Adrenal gland (tissue), 12 donors: Measurements from ENCODE around the gene GATA1. TPM values are rescaled to one million over a fixed set of nuclear protein-coding genes. Genes with fewer than 3 reads are reported as not detected.

Source experiments
- DNase-seq, 7 donors: peaks; one replicate each; pipeline ENCODE4 v3.0.0-alpha.2; 2019 to 2020
- H3K27ac ChIP-seq, 5 donors: fragments of 200-600 bp; sonication (generic) in 4 of 5; 1 replicate in 3 of 5; 2 replicates in 2 of 5; pipeline versions ENCODE4 v1.5.1 to v1.8.0; 2016 to 2020; ENCODE audit warnings: mild to moderate bottlenecking in 1 of 5
- H3K27me3 ChIP-seq: fragments of 200-600 bp; 2 replicates; pipeline ENCODE4 v1.8.0; 2021
- H3K36me3 ChIP-seq, 2 donors: fragments of 200-600 bp; replicated peaks in 1 of 2; 1 replicate in 1 of 2; 2 replicates in 1 of 2; pipeline versions ENCODE4 v1.5.1 to v1.8.0; 2018 to 2022
- H3K4me1 ChIP-seq, 2 donors: fragments of 200-600 bp; replicated peaks in 1 of 2; 1 replicate in 1 of 2; 2 replicates in 1 of 2; pipeline versions ENCODE4 v1.5.1 to v1.8.0; 2018 to 2021
- H3K4me3 ChIP-seq, 4 donors: fragments of 200-600 bp; sonication (generic) in 3 of 4; one replicate each; pipeline ENCODE4 v1.5.1; 2016 to 2018
- H3K9me3 ChIP-seq, 3 donors: fragments of 200-600 bp; sonication (generic) in 1 of 3; replicated peaks in 1 of 3; 1 replicate in 2 of 3; 2 replicates in 1 of 3; pipeline versions ENCODE4 v1.5.1 to v1.8.0; 2016 to 2021
- POLR2A ChIP-seq, 2 donors: fragments of 450-650 bp; IDR thresholded peaks; one replicate each; pipeline ENCODE4 v1.6.1; 2017; ENCODE audit warnings: antibody characterized with exemption in 2 of 2, mild to moderate bottlenecking in 2 of 2, moderate library complexity in 1 of 2
- WGBS, 4 donors: extraction: QIAGEN DNeasy Blood & Tissue Kit in 2 of 4; methylation state at CpG; one replicate each; pipeline versions ENCODE4 v1.1.5 to v1.1.7; 2013 to 2017; 5-methylcytosine and 5-hydroxymethylcytosine counted together
- intact Hi-C, 2 donors: fragments of 100-400 bp; cut with DNase I; formaldehyde crosslinking; loops; one replicate each; pipeline versions ENCODE4 v1.14.1 to v1.15.0; 2022 to 2023
- polyA plus RNA-seq, 3 donors: library from polyadenylated mRNA; stranded (reverse); fragments of 200-250 nt in 2 of 3; fragments of 350-450 nt in 1 of 3; fragmentation: Illumina TruSeq in 1 of 3; extraction: RNeasy Lipid Tissue Mini Kit (QIAGEN cat#74804) in 1 of 3; gene quantifications; one replicate each; pipeline ENCODE4 v1.2.3, GENCODE V29; 2013 to 2014
- total RNA-seq, 9 donors: library from RNA; depleted of rRNA in 4 of 9; stranded (reverse); fragments of >200 nt in 4 of 9; fragments of 120-200 nt in 1 of 9; fragmentation: NEBNext Ultra II Directional in 1 of 9; extraction: Animal tissue kit (Norgen Biotek cat#: 25700) in 1 of 9; gene quantifications; one replicate each; pipeline versions ENCODE4 v1.1.0 to v1.2.4, GENCODE V29; 2013 to 2023
- TF ChIP-seq, protein P1 (sequence below), 6 experiments: fragments of 450-650 bp in 4 of 6; fragments of 200-600 bp in 2 of 6; sonication (generic) in 1 of 6; IDR thresholded peaks; 1 replicate in 5 of 6; 2 replicates in 1 of 6; pipeline versions ENCODE4 v1.5.1 to v1.8.0; 2016 to 2021; ENCODE audit warnings: antibody characterized with exemption in 6 of 6, mild to moderate bottlenecking in 2 of 6, moderate library complexity in 1 of 6
- donor health status: healthy with polysubstance abuse.
- donor health status: Bipolar disorder and iron deficiency.
- donor health status: DM: yes; HTN: yes; CAD: no.
- donor health status: DM: no; HTN: no; CAD: no.
- donor health status: DM: no; HTN: no; CAD: no.
- donor health status: DM: yes; HTN: yes; CAD: no.

The GATA1 gene
- total and polyA plus RNA-seq, 12 donors, result 0.27 to 0.43 (median 0.33) TPM; not detected in 9

GRCh38 chrX:48801280-48802088, 15.1 kb downstream of the GATA1 start, which contains the start of gene HDAC6:
HDAC6 (plus strand) TSS chrX:48802067; CDS start chrX:48802693, 626 bp downstream.
- 0 to 50% (median 14%) methylated on average over 14 to 89 of the region's 89 CpGs for WGBS, 4 donors
- Histone ChIP-seq H3K27me3 (no peaks in the 10 kb centered on the region), H3K36me3 (peaks cover 0 to 4% of the 10 kb centered on the region in 2 donors), H3K27ac (peak within 1 kb of the TSS; percentile 84 to 100 (median 96)), H3K4me1 (no peaks in the 10 kb centered on the region), H3K4me3 (peak within 1 kb of the TSS in 3 of 4 donors; percentile 30 to 64 (median 40)), H3K9me3 (no peaks in the 10 kb centered on the region)
- intact Hi-C loops, result no loop called here
- TF ChIP-seq, protein P1, sequence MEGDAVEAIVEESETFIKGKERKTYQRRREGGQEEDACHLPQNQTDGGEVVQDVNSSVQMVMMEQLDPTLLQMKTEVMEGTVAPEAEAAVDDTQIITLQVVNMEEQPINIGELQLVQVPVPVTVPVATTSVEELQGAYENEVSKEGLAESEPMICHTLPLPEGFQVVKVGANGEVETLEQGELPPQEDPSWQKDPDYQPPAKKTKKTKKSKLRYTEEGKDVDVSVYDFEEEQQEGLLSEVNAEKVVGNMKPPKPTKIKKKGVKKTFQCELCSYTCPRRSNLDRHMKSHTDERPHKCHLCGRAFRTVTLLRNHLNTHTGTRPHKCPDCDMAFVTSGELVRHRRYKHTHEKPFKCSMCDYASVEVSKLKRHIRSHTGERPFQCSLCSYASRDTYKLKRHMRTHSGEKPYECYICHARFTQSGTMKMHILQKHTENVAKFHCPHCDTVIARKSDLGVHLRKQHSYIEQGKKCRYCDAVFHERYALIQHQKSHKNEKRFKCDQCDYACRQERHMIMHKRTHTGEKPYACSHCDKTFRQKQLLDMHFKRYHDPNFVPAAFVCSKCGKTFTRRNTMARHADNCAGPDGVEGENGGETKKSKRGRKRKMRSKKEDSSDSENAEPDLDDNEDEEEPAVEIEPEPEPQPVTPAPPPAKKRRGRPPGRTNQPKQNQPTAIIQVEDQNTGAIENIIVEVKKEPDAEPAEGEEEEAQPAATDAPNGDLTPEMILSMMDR (IDR thresholded peaks at IDR 0.05), result peak in 1 of 6 experiments; percentile 6
- TF ChIP-seq POLR2A (IDR thresholded peaks at IDR 0.05), result peak; percentile 2 to 38
- peak; percentile 95 to 98 (median 97) for DNase-seq

GRCh38 chrX:48802089-48802904, 15.9 kb downstream of the GATA1 start:
- H3K27me3 ChIP-seq, result no peaks in the 10 kb centered on the region
- peaks cover 0 to 9% of the 10 kb centered on the region in 2 donors for H3K36me3 ChIP-seq
- intact Hi-C loops, result no loop called here
- H3K27ac ChIP-seq, result peak overlapping the region; percentile 82 to 100 (median 94)
- H3K4me3 ChIP-seq, result peak overlapping the region in 2 of 4 donors; percentile 30 to 61
- no peaks in the 10 kb centered on the region for H3K4me1 ChIP-seq
- 2 to 50% (median 20%) methylated on average over 25 to 40 of the region's 40 CpGs for WGBS, 4 donors
- DNase-seq, result peak; percentile 77 to 93 (median 89)
- peak; percentile 55 to 82 for TF ChIP-seq POLR2A (IDR thresholded peaks at IDR 0.05)
- TF ChIP-seq, protein P1 (IDR thresholded peaks at IDR 0.05), result peak in 1 of 6 experiments; percentile 9
- H3K9me3 ChIP-seq, result no peaks in the 10 kb centered on the region

DNA sequence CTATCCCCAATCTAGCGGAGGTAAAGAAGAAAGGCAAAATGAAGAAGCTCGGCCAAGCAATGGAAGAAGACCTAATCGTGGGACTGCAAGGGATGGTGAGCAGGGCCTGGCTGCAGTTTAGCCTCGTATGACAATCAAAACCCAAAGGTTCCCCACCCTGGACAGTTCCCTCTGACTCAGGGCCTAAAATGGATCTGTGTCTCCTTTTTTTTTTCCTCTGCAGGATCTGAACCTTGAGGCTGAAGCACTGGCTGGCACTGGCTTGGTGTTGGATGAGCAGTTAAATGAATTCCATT, 16.5 kb downstream of the GATA1 start:
- intact Hi-C loops, result no loop called here
- 40 to 60% (median 50%) methylated on average over 4 of the region's 4 CpGs; no CpG with 5 or more reads in 1 of the 4 donors for WGBS, 4 donors
- TF ChIP-seq, protein P1 (IDR thresholded peaks at IDR 0.05), result no peak
- no peak for TF ChIP-seq POLR2A (IDR thresholded peaks at IDR 0.05)
- Histone ChIP-seq H3K27me3 (no peaks in the 10 kb centered on the region), H3K27ac (peak overlapping the region in 4 of 5 donors; percentile 82 to 100 (median 96)), H3K9me3 (no peaks in the 10 kb centered on the region), H3K4me3 (peak overlapping the region in 2 of 4 donors; percentile 30 to 61), H3K36me3 (peaks cover 0 to 9% of the 10 kb centered on the region in 2 donors), H3K4me1 (no peaks in the 10 kb centered on the region)
- DNase-seq, result no peak

- Histone ChIP-seq H3K36me3 (peaks cover 0 to 9% of the 10 kb centered on the region in 2 donors), H3K4me3 (no peak overlapping the region), H3K27ac (no peak overlapping the region), H3K9me3 (no peaks in the 10 kb centered on the region), H3K27me3 (no peaks in the 10 kb centered on the region), H3K4me1 (no peaks in the 10 kb centered on the region)
- no peak for DNase-seq
- TF ChIP-seq, protein P1 (IDR thresholded peaks at IDR 0.05), result no peak
- TF ChIP-seq POLR2A (IDR thresholded peaks at IDR 0.05), result no peak
- intact Hi-C loops, result no loop called here
- WGBS, 4 donors, result 82 to 100% (median 93%) methylated on average over 3 to 4 of the region's 4 CpGs
Observed at GRCh38 chrX:48806081-48806480, 19.7 kb downstream of the GATA1 start.
